ENCODE measurements around the gene ALDH1L1. TPM values are rescaled to one million over a fixed set of nuclear protein-coding genes. Genes with fewer than 3 reads are reported as not detected.

Gene ALDH1L1
- total RNA-seq, 1 donor from 2014 or later, result not detected

DNA sequence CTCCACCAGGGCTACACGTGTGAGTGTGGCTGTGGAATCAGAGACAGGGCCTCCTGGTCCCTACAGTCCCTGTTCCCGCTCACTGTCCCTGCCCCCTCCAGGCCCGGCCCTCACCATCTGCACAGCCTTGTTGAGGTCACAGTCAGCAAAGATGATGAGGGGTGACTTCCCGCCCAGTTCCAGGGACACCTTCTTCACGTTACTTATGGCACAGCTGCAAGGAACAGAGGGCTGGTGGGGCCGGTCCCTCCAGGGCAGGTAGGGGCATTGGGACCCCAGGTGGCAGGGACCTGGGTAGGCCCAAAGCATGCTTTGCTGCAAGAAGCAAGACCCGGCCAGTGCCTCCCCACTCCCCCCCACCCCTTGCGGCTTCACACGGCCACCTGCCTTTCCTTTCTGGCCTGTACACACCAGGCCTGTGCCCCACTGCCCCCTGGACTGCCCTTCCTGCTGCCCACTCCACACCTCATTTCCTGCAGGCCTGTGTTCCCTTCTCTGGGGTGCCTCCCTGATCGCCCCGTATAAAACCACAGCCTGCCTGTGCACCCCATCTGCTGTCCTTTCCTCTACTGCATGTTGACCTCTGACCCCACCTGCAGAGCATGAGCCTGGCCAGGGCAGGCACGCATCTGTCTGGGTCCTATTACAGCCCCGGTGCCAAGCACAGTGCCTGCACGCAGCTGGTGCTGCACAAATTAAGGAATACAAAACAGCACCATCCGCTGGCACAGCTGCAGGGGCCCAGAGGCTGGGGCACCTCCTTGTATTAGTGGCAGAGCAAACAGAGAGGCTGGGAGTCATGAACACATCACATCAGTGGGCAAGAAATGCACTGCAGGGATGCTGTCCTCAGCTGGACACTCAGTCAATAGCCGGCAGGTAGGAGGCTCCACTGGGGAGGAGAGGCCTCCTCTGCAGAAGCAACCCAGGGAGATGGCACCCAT, 65.7 kb downstream of the ALDH1L1 start:
- no peak for DNase-seq
- H3K4me1 Mint-ChIP-seq (ENCODE audit: low read depth, unreplicated experiment), result peaks cover 6% of the 10 kb centered on the region
- peaks cover 9% of the 10 kb centered on the region for H3K36me3 Mint-ChIP-seq (ENCODE audit: unreplicated experiment)
- no peak for TF ChIP-seq CTCF (IDR thresholded peaks at IDR 0.05; ENCODE audit: partially characterized antibody, unreplicated experiment)
- H3K27me3 Mint-ChIP-seq (ENCODE audit: unreplicated experiment), result peaks cover 2% of the 10 kb centered on the region
- peaks cover 5% of the 10 kb centered on the region for H3K9me3 Mint-ChIP-seq (ENCODE audit: unreplicated experiment)
- H3K4me3 Mint-ChIP-seq (ENCODE audit: unreplicated experiment), result no peak overlapping the region
- no peak overlapping the region for H3K27ac Mint-ChIP-seq (ENCODE audit: unreplicated experiment)

GRCh38 chr3:126113733-126114442, 66.5 kb downstream of the ALDH1L1 start:
- peak; percentile 56 for TF ChIP-seq CTCF (IDR thresholded peaks at IDR 0.05; ENCODE audit: partially characterized antibody, unreplicated experiment)
- Mint-ChIP-seq H3K9me3 (ENCODE audit: unreplicated experiment) (peaks cover 5% of the 10 kb centered on the region), H3K27me3 (ENCODE audit: unreplicated experiment) (peaks cover 2% of the 10 kb centered on the region), H3K4me3 (ENCODE audit: unreplicated experiment) (no peak overlapping the region), H3K27ac (ENCODE audit: unreplicated experiment) (no peak overlapping the region), H3K36me3 (ENCODE audit: unreplicated experiment) (peaks cover under 1% of the 10 kb centered on the region), H3K4me1 (ENCODE audit: low read depth, unreplicated experiment) (peaks cover 2% of the 10 kb centered on the region)
- peak; percentile 52 for DNase-seq

DNA sequence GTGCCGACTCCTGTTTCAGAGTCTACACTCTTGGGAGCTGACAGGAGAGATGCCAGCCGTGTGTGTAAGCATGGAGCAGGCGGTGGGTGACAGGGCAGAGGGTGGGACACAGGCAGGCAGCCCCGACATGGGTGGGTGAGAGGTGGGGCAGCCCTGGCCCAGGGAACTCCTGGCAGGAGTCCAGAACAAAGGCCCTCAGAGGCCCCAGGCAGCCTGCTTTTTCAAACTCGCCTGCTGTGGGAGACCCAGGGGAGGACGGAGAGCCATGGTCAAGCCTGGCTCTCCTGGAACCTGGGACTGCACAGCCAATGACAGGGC, 67.2 kb downstream of the ALDH1L1 start:
- no peak overlapping the region for H3K27ac Mint-ChIP-seq (ENCODE audit: unreplicated experiment)
- peaks cover 2% of the 10 kb centered on the region for H3K4me1 Mint-ChIP-seq (ENCODE audit: low read depth, unreplicated experiment)
- H3K4me3 Mint-ChIP-seq (ENCODE audit: unreplicated experiment), result no peak overlapping the region
- no peak for DNase-seq
- H3K36me3 Mint-ChIP-seq (ENCODE audit: unreplicated experiment), result no peaks in the 10 kb centered on the region
- peaks cover 2% of the 10 kb centered on the region for H3K27me3 Mint-ChIP-seq (ENCODE audit: unreplicated experiment)
- peaks cover 5% of the 10 kb centered on the region for H3K9me3 Mint-ChIP-seq (ENCODE audit: unreplicated experiment)
- TF ChIP-seq CTCF (IDR thresholded peaks at IDR 0.05; ENCODE audit: partially characterized antibody, unreplicated experiment), result no peak

GRCh38 chr3:126112531-126113237, 67.7 kb downstream of the ALDH1L1 start:
- Mint-ChIP-seq H3K4me3 (ENCODE audit: unreplicated experiment) (no peak overlapping the region), H3K27ac (ENCODE audit: unreplicated experiment) (no peak overlapping the region), H3K4me1 (ENCODE audit: low read depth, unreplicated experiment) (peaks cover 2% of the 10 kb centered on the region), H3K27me3 (ENCODE audit: unreplicated experiment) (peaks cover 4% of the 10 kb centered on the region), H3K9me3 (ENCODE audit: unreplicated experiment) (peaks cover 5% of the 10 kb centered on the region), H3K36me3 (ENCODE audit: unreplicated experiment) (no peaks in the 10 kb centered on the region)
- TF ChIP-seq CTCF (IDR thresholded peaks at IDR 0.05; ENCODE audit: partially characterized antibody, unreplicated experiment), result no peak
- DNase-seq, result no peak
